CD4-positive, alpha-beta T cell treated with Interleukin-17A for 1 hour (primary cell): ENCODE measurements around the gene YKT6.
"Not testable (repeated sequence)": the region's sequence is repeated elsewhere in the genome, so short reads cannot be mapped to it uniquely, and the experiment has no call there.

ENCODE experiments used
- DNase-seq: peaks from one replicate; pipeline ENCODE4 v3.0.0-alpha.2; 2020

Gene YKT6

DNA sequence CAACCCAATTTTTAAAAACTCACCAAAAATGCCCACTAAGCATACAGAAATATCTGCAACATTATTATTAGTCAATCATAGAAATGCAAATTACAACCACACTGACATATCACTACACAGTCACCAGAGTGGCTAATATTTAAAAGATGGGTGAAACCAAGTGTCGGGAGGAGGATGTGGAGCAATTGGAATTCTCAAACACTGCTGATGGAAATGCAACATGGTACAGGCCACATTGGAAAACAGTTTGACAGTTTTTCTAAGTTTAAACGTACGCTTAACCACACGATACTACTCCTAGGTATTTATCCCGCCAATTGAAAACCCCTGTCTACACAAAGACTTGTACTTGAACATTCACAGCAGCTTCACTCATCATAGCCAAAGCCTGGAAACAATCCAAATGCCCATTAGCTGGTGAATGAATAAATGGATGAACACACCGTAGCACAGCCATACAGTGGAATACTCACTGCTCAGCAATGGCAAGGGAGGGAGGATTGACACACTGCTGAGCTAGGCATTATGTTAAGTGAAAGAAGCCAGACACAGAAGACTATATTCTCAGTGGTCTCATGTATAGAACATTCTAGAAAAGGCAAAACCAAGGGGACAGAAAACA, 27.9 kb upstream of the YKT6 start:
- no peak for DNase-seq

DNA sequence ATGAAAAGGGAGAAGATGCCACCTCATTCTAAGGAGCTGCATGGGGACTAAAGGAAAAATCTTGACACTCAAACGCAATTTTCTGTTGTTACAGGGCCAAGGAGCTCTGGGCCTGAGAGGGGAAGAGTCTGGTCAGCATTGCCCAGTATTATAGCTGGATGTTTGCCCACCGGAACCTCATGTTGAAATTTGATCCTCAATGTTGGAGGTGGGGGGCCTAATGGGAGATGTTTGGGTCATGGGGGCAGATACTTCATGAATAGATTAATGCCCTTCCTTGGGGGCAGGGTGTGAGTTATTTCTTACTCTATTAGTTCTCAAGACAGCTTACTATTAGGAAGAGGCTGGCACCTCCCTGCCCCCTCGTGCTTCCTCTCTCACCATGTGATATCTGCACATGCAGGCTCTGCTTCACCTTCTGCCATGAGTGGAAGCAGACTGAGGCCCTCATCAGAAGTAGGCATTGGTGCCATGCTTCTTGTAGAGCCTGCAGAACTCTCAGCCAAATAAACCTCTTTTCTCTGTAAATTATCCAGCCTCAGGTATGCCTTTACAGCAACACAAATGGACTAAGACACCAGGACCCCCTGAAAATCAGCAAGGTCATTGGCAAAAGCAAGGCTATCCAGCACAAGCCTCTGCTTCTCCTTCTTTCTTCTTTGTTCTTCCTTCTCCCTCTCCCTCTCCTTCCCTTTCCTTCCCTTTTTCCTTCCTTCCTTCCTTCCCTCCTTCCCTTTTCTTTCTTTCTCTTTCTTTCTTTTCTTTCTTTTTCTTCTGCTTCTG, 26.7 kb upstream of the YKT6 start:
- no peak for DNase-seq

DNA sequence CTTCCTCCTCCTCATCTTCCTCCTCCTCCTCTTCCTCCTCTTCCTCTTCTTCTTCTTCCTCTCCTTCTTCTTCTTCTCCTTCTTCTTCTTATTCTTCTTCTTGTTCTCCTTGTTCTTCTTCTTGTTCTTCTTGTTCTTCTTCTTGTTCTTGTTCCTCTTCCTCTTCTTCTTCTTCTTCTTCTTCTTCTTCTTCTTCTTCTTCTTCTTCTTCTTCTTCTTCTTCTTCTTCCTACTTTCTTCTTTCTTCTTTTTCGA, 26.2 kb upstream of the YKT6 start:
- not testable (repeated sequence) for DNase-seq

DNA sequence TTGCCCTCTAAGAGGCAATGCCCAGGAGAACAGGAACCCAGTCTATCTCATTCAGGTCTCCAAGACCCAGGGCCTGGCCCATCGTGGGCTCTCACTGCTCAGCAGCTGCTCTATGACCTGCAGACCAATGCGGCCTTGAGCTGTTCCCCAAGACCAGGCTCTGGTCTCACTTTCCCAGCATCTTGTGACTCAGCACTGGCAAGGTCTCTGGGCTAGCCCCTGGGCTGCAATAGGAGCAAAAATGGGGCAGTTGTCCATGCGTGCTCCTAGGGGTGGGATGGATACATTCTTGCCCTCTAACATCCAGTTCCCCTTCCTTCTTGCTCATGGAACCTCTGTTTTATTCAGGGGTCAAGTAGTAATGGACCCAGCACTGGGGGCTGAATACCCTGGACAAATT, 25.0 kb upstream of the YKT6 start:
- DNase-seq = no peak

DNA sequence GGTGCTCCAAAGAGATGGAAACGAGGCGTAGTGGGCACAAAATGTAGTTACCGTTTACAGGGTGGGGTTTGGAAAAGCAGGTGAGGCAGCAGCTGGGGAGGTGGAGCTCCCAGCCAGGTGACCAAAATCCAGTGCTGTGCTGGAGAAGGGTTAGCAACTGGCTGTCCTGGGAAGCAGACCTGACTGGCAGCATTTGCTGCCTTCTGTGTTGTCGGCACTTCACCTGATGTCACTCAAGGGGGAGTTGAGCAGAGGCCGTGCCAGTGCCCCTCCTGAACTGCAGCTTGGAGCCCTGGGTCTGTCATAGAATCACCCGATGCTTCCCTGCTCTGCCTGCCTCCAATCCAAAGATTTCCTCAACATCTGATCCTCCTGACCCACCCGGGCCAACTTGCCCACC, 24.3 kb upstream of the YKT6 start:
- no peak for DNase-seq

DNA sequence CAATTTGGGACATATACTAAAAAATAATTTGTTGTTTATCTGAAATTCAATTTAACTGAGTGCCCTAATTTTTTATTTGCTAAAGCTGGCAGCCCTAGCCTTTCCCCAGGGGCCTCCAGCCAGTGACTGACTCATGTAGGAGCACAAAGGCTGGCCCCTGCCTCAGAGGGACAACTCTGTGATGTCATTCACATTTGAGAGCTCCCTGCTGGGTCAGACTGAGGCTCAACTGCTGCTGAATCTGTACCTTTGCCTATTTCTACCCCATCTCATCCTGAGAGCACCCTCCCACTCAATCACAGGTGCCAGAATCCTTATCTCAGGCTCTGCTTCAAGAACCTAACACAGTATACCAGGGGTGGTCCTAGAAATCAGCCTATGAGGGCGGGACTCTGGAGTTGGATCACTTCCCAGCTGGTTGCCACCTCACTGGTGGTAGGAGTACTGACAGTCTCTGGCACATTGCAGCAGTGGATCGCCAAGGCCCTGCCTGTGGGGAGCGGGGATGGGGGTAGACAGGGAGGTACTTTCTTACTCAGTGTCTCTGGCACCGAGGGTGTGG, 23.1 kb upstream of the YKT6 start:
- DNase-seq = no peak

DNA sequence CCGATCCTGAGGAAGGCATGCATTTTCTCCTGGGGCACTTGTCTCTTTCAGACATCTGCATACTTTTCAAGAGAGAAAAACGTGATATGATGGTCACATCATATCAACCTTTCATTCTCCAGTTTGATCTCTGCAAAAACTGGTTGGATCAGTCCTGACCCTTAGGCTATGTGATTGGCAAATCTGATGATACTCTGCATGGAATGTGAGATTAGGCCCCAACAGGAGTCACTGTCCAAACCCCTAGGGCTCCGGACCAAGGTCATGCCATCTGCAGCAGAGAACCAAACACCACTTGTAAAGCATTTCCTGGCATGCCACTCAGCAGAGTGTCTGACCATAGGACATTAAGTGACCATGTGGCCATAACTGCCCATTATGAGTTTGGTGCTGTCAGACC, 20.1 kb upstream of the YKT6 start:
- DNase-seq = no peak

DNA sequence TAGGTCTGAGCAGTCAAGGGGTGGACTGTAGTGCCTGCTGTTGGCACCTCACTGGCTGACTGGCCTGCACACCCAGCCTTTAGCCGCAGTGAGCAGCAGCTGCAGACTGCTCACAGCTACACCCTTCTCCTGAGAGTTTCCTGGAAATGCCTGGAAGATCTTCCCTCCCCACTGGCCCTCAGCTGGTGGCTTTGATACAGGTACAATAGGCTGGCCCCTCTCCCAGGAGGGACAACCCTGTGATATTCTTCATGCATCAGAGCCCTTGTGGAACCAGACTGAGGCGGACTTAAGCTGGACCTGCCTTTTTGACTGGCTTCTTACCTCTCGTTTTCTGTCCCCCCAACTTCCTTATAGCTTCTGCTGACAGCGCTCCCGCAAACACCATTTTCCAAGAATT, 18.0 kb upstream of the YKT6 start:
- DNase-seq = no peak

DNA sequence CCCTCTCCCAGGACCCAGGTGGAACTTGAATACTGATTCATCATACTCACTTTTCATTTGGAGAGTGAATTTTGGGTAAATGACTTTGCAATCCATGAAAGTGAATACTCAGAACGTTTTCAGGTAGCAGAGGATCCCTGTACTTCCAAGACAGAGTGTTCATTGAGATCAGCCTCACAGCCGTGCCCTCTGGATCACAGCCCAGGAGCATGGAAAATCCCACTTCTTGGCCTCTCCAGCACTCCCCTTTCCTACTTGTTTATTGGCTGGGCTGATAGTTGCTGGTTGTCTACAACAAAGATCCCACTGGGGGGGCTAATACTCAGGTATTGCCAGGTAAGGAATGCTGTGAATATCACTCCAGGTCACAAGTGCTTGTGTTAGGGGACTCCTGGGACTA, 17.4 kb upstream of the YKT6 start:
- no peak for DNase-seq

DNA sequence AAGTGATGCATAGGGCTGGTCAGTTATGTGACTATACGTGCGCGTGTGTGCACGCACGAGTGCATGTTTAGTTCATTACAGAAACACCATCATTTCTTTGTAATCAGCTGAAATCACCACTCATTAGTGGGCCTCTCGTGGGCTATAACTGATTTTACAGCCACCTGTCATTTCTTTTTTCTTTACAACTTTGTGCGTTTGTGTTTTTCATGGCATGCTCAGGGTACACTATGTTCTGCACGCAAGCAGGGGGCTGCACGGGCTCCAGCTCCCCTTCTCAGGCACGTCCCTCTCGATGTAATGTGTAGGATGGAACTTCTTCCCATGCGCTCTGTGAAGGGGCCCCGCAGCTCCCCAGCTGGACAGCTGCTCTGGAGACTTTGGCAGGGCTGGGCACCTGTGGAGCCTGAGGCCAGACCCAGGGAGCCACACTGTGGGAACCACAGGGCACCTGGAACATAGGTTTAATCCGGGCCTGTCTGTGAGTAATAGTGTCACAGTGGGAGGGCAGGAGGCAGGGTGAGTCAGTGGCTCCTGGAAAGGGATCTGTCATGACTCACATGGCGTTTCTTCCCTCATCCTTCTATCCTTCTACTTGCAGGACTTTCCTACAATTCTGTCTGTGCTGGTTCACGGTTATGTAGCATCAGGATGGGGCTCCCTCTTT, 16.4 kb upstream of the YKT6 start:
- no peak for DNase-seq

DNA sequence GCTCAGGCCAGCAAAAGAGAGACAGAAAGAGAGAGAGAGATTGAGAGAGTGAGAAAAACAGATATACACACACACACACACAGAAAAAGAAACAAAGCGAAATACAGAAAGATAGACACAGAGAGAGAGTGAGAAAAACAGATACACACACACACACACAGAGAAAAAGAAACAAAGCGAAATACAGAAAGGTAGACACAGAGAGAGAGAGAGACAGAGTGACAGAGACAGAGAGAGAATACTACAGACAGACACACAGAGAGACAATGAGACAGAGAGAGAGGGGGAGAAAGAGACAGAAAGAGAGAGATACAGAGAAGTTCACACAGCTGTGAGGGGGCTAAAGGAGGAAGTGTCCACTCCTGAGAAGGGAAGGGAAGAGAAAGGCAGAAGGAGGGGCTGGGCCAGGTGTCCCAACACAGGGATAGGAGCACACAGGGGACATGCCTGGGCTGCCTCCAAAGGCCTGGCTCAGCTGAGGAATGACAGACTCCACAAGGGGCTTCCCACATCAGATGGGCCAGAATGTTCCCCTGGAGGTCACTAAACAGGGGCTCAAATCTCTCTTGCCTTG, 15.8 kb upstream of the YKT6 start:
- DNase-seq = no peak

DNA sequence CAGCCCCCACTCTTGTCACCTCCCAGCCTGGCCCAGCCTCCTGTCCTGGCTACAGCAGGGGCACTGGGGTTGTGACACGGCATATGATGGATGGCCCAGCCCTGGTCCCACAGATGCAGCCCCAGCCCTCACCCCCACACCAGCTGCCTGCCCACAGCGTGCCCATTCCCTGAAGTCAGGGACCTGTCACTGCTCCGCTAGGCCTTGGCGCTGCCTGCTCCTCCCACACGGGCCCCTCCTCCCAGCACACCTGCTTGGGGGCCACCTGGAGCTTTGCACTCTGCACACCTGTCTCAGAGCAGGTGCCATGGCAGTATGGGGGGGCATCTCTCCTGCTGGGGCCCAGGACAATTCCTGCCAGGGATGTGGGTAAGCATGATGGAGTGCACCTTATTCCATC, 15.0 kb upstream of the YKT6 start:
- DNase-seq = no peak

DNA sequence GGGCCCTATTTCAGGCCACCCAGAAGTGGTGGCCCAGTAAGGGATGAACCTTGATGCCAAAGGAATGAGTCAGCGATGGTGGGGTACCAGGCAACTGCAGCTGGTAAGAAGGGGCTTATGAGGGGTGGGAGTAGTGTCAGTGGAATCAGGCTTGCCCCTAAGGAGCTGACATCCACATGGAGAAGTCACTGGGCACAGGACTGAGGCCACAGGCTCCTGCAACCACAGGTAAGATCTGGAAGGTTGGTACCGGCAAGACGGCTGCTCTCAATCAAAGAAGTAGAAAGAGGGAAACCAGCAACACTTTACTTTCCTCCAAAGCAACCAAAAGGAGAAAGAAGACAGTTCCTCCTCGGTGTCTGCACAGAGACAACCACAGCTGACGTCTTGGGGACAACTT, 14.0 kb upstream of the YKT6 start:
- no peak for DNase-seq

DNA sequence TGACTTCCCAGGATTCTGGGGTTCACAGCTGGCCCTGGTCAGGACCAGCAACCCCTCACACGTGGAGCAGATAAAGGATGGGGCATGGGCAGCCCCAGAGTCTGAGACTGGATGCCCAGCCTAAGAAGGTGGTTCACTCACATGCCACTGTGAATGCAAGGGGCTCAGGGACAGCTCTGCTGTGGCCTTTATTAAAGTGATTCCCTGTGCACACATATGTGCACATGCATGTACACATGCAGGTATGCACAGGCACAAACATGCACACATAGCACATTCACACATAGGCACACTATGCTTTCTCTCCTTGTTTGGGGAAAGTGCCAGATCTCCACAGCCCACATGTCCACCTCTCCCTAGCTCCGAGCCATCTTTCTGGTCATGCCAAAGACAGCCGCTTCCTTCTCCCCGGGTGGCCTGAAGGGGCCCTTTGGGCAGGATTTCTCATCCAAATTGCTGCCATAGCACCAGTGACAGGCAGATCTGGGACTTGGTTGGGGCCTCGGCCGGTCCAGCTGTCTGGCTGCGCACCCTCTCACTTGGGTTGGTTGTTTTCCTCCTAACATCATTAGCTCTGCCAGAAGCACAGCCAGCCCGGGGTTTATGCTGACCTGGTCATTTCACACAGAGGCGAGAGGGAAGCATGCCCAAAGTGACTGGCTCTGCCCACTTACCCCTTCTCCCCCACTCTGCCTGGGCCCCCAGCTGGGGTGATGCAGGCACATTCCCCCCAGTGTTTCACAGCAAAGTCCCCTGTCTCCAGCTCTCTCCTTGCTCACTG, 13.0 kb upstream of the YKT6 start:
- DNase-seq = no peak

DNA sequence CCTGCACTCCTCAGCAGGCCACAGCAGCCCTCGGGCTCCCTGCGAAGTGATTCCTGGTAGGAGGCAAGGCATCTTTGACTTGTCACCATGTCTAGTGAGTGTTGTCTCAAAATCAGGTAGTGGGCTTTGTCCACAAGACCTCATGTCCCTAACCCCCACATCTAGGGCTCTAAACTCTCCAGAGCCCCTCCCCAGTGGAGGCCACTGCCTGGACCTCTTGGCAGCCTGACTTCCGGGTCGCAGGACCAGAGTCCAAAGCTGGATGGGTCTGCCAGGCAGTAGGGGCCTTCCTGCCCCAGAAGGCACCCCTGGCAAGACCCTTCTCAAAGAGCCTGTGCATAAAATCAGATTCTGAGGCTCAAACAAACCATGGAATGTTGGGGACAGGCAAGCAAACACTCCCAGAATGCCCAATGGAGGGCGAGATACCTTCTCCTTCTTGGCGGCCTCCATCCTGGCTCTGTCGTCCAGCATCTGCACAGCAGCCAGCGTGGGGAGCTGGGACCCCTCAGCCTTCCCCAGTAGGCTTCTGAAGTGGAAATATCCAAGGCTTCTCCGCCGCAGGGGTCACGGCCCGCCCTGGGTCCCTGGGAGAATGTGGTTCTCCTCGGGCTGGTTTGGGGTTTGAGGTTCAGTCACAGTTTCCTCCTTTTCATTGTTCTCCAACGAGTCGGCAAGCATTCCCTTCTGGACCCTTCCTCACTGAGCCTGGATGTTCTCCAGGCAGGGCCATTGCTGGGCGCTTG, 12.1 kb upstream of the YKT6 start:
- DNase-seq = no peak

DNA sequence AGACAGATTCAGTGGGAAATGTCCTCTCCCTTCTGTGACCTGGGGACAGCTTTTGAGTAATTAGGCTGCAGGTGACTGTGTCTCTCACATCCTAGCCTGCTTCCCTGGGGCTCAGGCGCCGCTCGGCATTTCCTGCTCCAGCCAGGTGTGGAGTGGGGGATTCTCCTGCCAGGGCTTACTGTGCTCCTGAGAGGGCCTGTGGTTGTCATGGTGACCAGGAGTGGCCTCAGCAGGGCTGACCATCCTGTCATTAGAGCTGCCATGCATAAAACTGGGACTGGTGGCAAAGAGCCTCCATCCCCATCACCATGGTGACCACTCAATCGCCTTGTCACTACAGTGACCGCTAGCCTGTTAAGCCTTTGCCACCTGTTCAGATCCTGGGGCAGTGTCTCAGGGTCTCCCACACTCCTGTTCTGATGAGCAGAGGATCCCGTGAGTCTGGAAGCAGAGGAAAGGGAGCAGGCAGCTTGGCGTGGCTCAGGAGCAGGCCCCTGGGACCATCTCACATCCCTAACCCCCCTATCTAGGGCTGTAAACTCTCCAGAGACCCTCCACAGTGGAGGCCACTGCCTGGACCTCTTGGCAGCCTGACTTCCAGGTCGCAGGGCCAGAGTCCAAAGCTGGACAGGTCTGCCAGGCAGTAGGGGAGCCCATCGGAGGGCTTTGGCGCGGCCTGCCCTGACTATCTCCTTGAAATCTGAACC, 11.3 kb upstream of the YKT6 start, which contains the start of gene GCK:
Gene GCK (minus strand): TSS at position 154 of the 707 bp plus-strand sequence. CDS start 486 bp downstream, outside the sequence.
- no peak for DNase-seq

DNA sequence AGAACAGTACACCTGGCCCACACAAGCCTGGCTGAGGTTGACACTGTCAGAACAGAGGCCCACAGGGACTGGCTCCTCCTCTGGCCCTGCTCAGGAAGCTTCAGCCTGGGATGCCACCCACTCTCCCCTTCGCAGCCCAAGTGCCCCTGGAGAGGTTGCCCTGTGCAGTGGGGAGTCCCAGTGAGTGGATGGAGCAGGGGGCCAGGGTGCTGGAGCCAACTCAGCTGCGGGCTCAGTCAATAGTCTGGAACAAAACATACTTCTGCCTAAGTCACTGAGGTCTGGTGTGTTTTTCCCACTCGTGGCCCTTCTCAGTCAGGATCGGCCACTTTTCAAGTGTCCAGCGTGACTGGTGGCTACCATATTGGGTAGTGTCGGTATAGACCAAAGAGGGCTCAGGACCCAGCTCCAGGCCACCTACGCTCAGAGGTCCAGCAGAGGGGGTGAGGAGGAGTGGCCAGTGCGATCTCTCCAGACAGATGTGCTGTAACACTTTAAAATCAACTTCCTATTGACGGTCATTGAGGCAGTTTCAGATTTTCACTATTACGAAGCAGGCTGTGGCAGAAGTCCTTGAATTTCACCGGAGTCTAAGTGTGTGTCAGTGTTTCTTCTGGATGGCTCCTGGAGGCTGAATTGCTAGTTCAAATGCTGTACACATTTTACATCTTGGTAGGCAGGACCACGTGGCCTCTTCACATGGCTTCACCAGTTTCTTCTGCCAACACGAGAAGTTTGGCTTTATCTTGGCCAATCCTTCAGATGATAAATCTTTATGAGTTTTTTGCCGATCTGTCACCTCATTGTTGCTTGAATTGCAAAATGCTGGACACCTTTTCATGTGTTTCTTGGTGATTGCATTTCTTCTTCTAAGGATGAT, 10.5 kb upstream of the YKT6 start:
- no peak for DNase-seq

DNA sequence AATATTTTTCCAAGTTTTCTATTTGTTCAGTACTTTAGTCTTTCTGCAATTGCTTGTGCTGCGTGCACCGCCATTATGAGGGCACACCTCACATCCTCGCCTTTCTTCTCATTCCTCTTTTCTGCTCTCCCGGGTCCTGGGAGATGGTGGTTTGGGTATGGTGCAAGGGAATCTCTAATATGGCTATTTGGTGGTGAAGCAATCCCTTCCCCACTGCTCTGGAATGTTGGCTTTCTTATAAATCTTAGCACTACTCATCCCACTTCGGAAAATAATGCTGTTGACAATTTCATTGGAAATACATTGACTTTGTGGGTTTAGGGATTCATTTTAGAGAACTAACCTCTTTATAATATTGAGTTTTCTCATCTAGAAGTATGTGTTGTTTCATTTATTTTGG, 9.6 kb upstream of the YKT6 start:
- DNase-seq = no peak

DNA sequence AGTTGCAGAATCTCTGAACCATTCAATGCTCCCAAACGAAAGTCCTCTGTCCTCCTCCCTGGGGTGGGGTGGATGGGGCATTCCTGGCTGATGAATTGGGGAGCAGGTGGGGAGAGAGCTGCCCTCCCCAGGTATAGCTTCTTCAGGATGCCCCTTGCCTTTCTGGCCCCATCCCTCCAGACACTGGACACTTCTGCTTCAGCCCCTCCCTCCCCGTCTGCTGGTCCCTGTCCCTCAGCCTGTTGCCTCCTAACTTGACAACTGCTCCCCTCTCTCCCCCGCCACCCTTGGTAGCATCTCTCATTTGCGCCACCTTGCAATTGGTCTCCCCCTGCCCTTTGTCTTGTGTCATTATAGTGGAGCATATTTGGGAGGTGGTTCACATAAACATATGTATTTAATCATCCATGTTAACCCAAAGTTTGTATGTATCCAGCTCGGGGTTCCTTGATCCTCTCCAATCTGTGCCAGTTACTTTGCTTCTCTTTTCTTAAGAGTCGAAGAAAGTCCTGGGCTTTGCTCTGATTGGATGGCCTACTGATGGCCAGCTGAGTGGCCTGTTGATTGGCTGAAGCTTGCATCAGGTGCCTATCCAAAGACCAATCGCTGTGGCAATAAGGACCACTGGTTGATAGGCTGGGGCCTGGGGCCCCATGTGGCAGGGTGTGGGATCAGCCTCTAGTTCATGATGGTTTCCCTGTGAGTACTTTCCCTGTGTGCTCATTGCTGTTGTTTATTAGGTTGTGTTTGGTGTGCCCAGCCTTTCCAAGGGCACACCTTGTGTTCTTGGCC, 7.6 kb upstream of the YKT6 start:
- no peak for DNase-seq

DNA sequence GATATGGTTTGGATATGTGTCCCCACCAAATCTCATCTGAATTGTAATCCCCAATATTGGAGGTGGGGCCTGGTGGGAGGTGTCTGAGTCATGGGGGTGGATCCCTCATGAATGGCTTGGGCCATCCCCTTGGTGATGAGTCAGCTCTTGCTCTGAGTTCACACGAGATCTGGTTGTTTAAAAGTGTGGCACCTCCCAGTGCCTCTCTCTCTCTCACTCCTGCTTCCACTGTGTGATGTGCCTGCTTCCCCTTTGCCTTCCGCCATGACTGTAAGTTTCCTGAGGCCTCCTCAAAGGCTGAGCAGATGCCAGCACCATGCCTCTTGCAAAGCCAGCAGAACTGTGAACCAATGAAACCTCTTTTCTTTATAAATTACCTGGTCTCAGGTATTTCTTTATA, 6.7 kb upstream of the YKT6 start:
- no peak for DNase-seq
